ENCODE measurements around the gene IFTAP.
A peak's percentile ranks its signal among the peaks of the same experiment; 100 is the strongest.

The IFTAP gene

DNA sequence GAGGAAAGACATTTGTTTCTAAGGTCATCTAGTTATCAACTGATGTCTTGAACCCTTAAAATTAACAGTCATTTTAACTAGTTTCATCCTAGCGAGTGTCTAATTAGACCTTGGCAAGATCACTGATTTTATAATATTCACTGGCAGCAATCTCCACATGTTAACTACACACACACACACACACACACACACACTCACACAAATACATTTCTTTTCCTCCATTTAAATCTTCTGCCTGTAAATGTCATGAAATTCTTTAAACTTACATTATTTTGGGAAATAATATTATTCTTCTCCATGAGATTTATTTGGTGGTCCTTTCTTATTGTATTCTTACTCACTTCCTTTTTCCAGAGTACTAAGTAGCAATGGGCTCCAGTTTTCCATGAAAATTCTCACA, 2.9 kb upstream of the IFTAP start:
- Histone ChIP-seq H3K4me3 (no peak overlapping the region), H3K27ac (no peak overlapping the region)

DNA sequence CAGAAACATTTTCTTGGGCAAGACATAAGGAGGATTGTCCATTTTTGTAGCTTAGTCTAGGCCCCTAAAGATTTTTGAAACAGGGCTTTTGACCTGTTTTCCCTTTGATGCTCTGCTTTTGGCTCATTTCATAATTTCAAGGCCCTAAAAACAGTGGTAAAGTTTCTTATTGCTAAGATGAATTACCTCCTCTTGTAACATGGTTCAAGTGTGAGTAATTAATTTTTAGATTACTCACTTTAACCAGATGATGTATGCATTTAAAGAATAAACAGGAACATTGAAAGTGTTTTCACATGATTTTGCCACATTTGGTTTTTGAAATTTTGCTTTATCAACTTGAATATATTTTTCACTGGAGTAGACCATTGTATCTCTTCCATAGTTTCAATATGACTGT, 2.6 kb downstream of the IFTAP start:
- no peak overlapping the region for H3K27ac ChIP-seq
- H3K4me3 ChIP-seq: no peak overlapping the region

DNA sequence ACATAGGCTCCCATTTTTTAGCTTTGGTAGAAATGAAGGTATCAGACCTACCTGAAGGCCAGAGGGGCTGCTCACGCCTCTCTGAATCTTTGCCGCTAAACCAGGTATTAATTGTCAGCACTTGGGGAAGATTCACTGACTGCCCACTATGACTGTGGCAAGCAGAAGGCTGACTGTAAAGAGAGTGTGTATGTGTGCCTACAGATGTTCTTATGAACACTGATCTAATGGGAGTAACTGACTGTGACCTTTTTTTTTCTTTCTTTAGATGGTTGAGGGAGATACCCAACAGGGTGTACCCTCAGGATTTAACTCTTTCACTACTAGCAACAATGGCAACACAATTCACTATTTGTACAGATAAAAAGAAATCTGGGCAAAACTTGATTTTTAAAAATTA, 3.7 kb downstream of the IFTAP start, which contains the start of gene RAG2:
Gene RAG2, minus strand, starts transcription at position 186 of the 400 bp plus-strand sequence. CDS start 4,068 bp downstream, outside the sequence.
- Histone ChIP-seq H3K4me3 (no peak within 1 kb of the TSS), H3K27ac (no peak within 1 kb of the TSS)

DNA sequence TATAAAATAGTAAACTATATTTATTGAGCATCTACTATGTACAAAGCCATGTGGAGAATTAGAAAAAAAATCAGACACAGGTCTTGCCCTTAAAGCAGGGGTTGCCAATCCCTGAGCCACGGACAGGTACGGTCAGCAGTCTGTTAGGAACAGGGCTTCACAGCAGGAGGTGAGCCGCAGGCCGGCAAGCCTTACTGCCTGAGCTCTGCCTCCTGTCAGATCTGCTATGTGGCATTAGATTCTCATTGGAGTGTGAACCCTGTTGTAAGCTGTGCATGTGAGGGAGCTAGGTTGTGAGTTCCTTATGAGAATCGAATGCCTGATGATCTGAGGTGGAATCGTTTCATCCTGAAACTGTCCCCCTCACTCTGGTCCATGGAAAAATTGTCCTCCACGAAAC, 5.9 kb downstream of the IFTAP start:
- H3K27ac ChIP-seq: no peak overlapping the region
- no peak overlapping the region for H3K4me3 ChIP-seq

DNA sequence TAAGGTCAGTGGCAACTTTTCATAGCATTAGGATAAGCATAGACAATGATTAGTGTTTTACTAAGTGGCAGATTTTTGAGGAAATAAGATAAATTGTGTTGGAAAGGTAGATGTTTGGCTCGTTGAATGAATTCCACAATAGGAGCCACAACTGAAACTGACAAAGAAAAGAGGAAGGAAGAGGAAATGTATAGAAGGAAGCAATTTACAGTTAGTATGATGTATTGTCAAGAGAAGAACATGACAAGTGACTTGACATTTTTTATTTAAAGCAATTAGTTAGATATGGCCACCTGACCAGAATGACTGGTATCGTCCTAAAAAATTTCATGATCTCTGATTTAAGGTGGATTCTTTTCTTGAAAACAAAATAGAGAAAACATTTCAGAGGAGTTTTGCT, 6.9 kb downstream of the IFTAP start:
- no peak overlapping the region for H3K27ac ChIP-seq

DNA sequence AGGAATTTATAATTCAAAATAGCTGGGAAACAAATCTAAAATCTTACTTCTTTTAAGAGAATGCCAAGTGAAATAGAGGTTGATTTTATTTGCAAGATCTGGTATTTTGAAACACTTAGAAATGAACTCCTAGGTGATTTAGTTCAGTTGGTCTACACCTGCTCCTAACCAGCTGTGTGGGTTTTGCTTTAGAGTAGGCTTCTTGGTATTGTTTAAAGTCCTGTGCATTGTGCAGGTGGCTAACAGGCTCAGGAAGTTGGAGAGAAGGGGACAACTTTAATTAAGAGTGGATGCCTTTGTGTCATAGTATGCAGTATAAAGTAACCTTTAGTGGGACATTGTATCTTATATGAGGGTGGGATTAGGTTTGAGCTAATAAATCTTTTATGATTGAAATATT, 7.8 kb downstream of the IFTAP start:
- Histone ChIP-seq H3K4me3 (no peak overlapping the region), H3K27ac (no peak overlapping the region)

More for the DNA sequence above, 6.9 kb downstream of the IFTAP start:
- no peak overlapping the region for H3K4me3 ChIP-seq

DNA sequence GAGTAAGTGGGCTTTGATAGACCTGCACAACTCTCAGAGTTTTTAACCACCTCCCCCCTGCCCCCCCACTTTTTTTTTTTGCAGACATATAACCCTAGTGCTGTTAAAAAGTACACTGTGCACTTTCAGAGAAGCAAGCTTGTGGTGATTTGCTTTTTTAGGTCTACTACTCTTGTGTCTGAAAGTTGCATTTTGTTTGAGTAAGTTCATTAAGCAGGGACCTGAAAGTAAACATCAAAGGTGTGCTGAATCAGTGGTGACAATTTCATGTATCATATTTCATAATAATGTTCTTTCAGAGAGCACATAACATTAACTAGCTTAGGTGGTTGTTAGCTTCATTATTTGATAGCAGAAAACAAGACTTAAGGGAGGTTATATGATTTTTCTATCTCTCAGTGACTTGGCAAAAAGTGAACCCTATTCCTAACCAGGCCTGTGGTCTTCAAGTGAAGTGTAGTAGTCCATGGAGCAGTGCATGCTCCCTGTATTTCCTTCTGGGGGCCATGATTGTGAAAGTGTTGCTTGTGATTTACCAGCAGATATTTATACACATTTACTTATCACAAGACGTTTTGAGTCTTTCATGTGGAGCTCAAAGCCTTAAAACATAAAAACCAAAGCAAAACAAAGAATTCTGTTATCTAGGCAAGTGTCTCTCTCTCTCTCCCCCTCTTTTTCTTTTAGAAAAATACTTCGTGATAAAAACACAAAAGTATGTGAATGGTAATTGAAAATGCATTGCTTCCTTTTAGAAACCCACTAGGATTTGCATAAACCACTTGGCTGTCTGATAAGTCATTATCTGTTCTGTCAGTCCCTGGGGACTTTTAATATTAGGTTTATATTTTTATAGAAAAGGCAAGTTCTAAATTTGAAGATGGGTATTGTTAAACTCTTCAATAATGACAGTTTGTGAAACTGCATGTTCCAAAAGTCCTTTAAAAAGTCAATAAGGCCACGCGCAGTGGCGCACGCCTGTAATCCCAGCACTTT, 11.2 kb downstream of the IFTAP start:
- no peak overlapping the region for H3K4me3 ChIP-seq
- no peak overlapping the region for H3K27ac ChIP-seq

DNA sequence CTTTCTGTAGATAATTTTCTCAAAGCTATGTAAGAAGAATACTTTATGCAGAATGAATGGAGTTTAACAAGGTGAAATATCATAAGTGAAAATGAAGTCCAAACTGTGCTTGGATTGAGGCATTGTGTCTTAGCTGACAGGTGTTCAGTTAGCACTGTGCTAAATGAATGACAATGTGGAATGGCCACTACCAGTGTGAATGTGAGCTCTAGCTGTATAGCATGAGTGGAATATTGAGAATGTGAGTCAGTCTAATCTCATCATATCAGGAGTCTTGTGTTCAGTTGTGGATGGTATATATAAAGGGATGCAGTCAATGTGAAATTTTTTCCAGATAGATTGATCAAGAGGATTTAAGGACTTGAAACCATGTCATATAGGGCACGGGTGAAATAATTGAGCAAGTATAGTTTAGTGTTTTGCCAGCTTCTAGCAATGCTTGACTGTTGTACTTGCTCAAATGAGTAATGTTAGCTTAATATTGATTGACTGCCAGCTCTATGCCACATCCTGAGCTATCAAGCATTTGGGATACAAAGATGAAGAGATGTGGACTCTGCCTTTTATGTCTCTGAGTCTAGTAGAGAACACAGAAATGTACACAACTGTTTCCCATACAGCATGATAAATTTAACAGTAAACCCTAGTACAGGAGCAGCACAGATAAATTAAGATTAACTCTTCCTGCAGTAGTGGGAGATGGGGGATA, 14.3 kb downstream of the IFTAP start:
- no peak overlapping the region for H3K4me3 ChIP-seq
- H3K27ac ChIP-seq: no peak overlapping the region

DNA sequence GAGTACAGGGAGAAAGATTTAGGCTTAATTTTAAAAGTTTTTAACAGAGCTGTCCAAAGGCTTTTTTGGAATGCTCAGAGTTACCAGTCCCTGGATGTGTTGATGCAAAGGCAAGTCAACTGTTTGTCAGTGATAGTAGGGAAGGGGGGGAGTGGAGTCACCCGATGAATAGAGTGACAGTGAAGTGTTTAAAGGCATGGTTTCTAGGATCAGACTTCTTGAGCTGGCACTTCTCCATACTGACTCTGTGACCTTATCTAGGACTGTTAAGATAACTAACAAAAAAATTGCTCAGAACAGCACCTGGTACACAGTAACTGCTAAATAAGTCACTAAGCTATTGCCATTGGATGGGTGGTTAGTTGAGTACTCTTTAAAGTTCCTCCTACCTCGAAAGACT, 15.1 kb downstream of the IFTAP start:
- Histone ChIP-seq H3K4me3 (no peak overlapping the region), H3K27ac (no peak overlapping the region)

DNA sequence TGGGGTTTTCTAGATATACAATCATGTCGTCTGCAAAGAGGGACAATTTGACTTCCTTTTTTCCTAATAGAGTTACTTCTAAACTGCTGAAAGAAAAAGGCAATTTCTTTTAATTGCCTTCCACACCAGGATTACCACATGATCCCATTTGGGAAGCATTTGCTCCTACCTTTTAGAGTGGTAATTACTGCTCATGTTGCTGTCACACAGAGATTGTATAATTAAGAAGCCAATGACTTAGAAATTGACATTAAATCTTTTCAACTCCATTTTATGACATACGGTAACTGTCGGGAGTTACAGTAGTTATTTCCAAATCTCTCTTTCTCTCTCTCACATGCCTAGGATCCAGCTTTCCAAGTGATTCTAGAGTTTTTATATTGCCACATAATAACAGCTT, 21.5 kb downstream of the IFTAP start:
- Histone ChIP-seq H3K4me3 (no peak overlapping the region), H3K27ac (no peak overlapping the region)

DNA sequence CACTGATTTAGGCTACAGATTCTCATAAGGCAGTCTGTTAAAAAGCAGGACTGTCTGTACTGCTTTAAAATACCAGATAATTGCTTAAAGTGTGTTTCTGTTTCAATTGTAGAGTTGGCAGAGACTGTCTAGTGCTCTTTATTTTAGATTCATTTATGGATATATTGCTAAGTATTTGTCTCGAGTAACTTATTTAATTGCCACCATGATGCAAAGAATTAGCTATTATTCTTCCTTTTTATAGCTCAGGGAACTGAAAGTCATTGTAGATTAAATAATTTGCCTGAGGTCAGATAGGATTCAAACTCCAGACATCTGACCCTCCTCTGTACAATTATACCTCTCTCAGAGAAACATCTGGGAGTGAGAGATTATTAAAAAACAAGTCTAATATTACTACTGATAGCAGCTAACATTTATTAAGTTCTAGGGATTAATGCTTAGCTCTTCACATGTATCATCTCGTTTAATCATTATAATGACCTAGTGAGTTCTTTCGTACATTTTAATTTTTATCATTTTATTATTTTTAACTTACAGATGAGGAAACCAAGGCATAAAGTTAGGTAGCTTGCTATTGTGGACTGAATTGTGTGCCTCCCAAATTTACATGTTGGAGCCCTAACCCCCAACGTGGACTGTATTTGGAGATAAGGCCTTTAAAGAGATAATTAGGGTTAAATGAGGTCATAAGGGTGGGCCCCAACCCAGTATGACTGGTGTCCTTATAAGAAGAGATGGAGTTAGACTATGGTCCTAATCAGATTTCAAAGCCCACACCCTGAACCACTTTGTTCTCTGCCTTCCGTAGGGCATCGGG, 23.5 kb downstream of the IFTAP start:
- H3K4me3 ChIP-seq: no peak overlapping the region
- no peak overlapping the region for H3K27ac ChIP-seq

DNA sequence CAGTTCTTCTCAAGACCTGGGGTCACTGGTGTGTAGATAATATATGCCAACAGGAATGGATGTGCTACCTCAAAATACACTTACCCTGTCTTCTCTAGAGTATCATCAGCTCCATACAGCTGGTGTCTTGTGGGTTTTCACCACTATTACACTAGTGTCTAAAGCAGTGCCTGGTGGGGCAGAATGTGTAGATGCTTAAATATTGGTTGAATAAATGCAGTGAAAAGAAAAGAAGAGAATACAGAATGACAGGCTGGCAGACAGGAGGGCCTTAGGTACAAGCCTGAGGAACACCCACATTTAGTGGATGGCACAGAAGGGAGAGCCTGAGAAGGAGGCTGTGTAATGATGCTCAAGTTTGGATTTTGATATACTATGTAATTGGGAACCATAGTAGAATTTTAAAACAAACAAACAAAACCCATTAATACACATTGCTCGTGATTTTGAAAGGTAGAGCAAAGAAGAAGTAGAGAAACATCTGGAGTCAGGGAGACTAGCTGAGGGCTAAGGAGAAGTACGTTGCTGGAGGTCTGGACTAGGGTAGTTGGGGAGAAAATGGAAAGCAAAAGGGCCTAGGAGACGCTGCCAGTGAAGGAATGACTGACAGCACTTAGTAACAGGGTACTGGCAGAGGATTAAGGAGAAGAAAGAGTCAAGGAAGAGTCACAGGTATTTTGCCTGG, 24.2 kb downstream of the IFTAP start:
- H3K4me3 ChIP-seq: no peak overlapping the region

DNA sequence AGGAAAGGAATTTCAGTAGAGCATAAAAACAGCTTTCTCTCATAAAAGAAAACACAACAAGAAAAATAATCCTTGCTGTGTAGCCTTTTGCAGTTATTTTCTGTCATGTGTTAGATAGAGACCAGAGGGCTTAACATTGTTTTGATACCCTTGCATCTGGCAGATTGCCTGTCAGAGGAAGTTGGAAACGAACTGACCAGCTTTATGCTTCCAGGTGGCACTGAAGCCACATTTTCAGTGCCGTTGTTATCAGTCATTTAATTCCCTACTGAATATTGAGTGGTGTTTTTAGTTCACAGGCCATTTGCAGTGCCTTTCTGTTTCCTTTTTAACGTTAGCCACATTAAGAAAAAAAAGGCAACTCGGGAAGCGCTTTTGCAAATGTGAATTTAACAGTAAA, 25.2 kb downstream of the IFTAP start:
- Histone ChIP-seq H3K27ac (peak overlapping the region in 1 of 21 experiments; percentile 2), H3K4me3 (no peak overlapping the region)

More for the DNA sequence above, 24.2 kb downstream of the IFTAP start:
- peak overlapping the region in 1 of 21 experiments; percentile 62 for H3K27ac ChIP-seq

DNA sequence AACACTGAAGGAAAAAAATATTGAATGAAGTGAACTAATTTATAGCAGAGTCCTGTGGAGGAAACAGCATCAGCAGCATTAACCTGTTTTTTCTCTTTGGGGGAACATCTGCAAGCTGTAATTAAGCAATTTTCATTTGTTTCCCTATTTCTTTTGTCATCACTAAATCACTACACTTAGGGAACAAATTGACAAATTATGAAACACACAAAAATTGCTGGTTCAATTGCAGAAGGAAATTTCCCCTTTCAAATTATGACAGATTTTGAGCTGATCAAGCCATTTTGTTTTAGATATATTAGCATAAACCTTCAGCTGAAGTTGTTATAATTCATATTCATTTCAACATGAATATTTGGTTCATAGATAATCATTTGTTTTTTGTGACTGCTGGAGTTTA, 25.9 kb downstream of the IFTAP start:
- no peak overlapping the region for H3K4me3 ChIP-seq
- H3K27ac ChIP-seq: no peak overlapping the region

DNA sequence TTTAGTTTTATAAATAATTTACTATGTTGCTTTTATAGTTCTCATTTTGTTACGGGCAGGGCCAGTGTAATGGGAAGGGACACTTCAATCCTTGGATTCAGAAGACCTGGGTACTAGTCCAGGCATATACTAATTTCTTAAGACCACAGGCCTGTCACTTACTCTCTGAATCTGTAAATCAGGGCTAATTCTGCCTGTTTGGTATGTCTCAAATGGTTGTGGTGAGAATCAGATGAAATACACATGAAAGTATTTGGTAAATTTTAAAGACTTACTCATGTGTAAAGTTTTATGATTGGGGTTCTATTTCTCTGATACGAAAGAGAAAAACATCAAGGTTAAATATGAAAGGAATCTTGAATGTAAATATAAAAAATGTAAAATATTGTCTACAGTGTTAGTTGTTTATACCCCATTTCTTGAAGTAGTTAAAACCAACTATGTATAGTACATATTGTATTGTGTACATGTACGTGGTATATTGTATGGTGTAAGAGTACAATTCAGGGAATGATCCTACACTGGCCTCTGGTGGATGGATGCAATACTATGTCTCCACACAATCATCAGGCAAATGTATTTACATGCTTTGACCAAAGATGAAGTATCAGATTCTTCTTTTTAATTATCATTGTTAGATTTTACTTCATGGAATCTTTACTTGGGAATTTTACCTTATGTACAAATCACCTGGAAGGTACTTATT, 28.3 kb downstream of the IFTAP start:
- H3K4me3 ChIP-seq: no peak overlapping the region
- H3K27ac ChIP-seq: no peak overlapping the region

DNA sequence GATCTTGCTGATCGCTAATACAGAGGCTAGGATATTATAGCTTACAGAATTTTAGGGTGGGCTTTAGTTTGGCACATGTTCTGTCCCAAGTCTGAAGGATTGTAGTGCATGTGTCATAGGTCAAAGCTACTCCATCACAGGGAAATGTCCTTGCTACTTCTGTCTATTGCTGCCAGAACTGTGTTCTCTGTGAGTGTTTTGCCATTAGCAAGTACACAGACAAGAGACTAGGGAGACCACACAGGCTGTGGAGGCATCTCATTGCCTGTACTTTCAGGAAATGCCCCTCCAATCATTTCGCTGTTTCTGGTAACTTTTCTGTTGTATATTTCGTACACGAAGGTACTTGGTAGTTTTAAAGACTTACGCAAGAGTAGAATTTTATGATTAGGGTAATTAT, 29.2 kb downstream of the IFTAP start:
- no peak overlapping the region for H3K27ac ChIP-seq
- no peak overlapping the region for H3K4me3 ChIP-seq

DNA sequence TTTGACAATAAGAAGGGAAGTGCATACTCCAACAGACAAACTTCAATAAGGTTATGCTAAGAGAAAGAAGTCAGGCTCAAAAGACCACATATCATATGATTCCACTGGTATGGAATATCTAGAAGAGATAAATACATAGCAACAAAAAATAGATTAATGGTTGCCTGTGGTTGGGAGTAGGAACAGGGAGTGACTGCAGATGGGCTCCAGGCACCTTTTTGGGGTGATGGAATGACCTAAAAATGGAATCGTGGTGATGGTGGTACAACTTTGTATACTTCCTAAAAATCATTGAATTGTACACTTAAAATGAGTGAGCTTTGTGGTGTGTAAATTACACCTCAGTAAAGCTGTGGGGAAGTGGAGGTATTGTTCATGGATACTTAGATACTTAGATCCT, 32.7 kb downstream of the IFTAP start:
- Histone ChIP-seq H3K4me3 (no peak overlapping the region), H3K27ac (no peak overlapping the region)

DNA sequence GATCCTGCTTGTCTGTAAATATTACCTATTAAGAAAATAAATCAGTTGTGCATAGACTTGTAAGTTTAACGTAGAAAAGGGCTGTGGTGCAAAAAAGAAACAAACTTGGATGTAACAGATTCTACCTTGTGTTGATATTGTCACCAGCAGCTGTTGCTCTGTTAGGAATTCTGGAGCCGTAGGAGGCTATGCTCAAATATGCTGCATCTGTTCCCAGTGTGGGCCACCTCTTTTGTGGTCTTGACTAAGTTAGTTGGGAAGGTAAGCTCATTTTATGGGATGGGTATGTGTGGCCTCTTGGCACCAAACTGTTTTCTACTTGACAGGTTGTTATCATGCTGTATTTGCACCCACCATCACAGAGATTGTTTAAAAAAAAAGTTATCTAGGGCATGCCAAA, 33.2 kb downstream of the IFTAP start:
- H3K27ac ChIP-seq: no peak overlapping the region
- no peak overlapping the region for H3K4me3 ChIP-seq

DNA sequence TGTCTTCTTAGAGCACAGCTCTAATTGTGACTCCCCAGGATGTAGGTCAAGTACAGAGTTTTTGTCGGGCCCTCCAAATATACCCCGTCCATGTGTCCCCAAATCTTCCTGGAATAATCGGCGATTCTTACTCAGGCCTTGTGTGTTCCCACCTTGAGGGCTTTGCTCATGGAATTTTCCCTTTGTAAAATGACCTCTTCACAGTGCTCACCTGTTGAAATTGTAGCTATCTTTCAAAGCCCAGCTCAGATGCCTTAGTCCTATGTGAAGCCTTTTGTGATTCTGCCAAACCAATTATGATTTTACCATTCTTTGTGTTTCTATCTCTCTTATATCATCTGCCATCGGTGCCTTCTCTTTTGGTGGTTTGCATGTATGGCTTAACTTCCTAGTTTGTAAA, 33.8 kb downstream of the IFTAP start:
- Histone ChIP-seq H3K4me3 (no peak overlapping the region), H3K27ac (no peak overlapping the region)
